RWPE1 (cell line): ENCODE data around the gene ARHGAP35.
"Not testable (repeated sequence)": the region's sequence is repeated elsewhere in the genome, so short reads cannot be mapped to it uniquely, and the experiment has no call there.

Experiments used
- CTCF ChIA-PET: fragments of 350-600 bp; sonication (Branson Sonifier 250); formaldehyde crosslinking; extraction: SDS; loops from one replicate; lab custom pipeline; 2021; lab: Yijun Ruan, JAX
- POLR2A ChIA-PET: fragments of 400-600 bp; formaldehyde crosslinking; extraction: SDS; loops from one replicate; lab custom pipeline; 2020; ENCODE audit warnings: antibody characterized with exemption; ENCODE audit not compliant: low non-redundant PET; lab: Yijun Ruan, JAX
- DNase-seq: peaks from one replicate; pipeline ENCODE4 v3.0.0; 2012; ENCODE audit warnings: low spot score
- H3K27ac ChIP-seq: fragments of 450-650 bp; 2 replicates; pipeline ENCODE4 v1.5.1; 2017
- CTCF ChIP-seq: fragments of 450-650 bp; conservative IDR thresholded peaks from 2 replicates; pipeline ENCODE4 v1.5.1; 2017; ENCODE audit warnings: low read depth, mild to moderate bottlenecking

The ARHGAP35 gene

GRCh38 chr19:46875657-46876056 is 14.9 kb downstream of the ARHGAP35 start:
- no peak overlapping the region for H3K27ac ChIP-seq
- TF ChIP-seq CTCF = no peak
- DNase-seq = no peak
- ChIA-PET CTCF (no interaction called here), POLR2A (no interaction called here)

- ChIA-PET CTCF (interaction anchor here (0.6 kb wide), 1 partner anchor 125 kb away, joined by 3 read pairs; no protein-coding TSS in a partner anchor), POLR2A (no interaction called here)
- no peak for TF ChIP-seq CTCF
- DNase-seq = no peak
- no peak overlapping the region; the same call in 1 of the 2 replicates for H3K27ac ChIP-seq
Observed at GRCh38 chr19:46878613-46879375, 18.0 kb downstream of the ARHGAP35 start.

DNA sequence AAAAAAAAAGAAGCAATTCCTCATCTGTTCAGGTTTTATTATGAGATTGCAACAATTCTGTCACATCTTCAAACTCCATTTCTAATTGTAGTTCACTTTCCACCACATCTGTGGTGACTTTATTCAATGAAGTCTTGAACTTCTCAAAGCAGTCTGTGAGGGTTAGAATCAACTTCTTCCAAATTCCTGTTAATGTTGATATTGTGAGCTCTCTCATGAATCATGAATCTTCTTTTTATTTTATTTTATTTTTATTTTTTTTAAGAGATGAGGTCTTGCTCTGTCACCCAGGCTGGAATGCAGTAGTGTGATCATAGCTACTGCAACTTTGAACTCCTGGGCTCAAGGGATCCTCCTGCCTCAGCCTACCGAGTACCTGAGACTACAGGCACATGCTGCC is 19.6 kb downstream of the ARHGAP35 start:
- TF ChIP-seq CTCF = no peak
- no peak for DNase-seq
- POLR2A ChIA-PET = interaction anchor here (0.6 kb wide), 1 partner anchor 46 kb away, joined by 3 read pairs; no protein-coding TSS in a partner anchor
- CTCF ChIA-PET = no interaction called here
- H3K27ac ChIP-seq = no peak overlapping the region

- no peak overlapping the region for H3K27ac ChIP-seq
- no peak for TF ChIP-seq CTCF
- ChIA-PET POLR2A (interaction anchor here (0.6 kb wide), 1 partner anchor 16 kb away, joined by 6 read pairs; no protein-coding TSS in a partner anchor), CTCF (no interaction called here)
- no peak for DNase-seq
Observed at GRCh38 chr19:46881092-46881491, 20.3 kb downstream of the ARHGAP35 start.

DNA sequence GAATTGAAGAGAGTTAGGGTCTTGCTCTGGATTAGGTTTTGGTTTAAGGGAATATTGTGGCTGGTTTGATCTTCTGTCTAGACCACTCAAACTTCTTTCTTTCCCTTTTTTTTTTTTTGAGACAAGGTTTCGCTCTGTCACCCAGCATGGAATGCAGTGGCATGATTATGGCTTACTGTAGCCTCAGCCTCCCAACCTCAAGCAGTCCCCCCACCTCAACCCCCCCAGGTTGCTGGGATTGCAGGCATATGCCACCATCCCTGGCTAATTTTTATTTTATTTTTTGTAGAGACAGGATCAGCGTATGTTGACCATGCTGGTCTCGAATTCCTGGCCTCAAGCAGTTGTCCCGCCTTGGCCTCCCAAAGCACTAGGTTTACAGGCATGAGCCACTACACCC is 21.2 kb downstream of the ARHGAP35 start:
- ChIA-PET CTCF (no interaction called here), POLR2A (no interaction called here)
- TF ChIP-seq CTCF = no peak
- no peak overlapping the region for H3K27ac ChIP-seq
- no peak for DNase-seq

DNA sequence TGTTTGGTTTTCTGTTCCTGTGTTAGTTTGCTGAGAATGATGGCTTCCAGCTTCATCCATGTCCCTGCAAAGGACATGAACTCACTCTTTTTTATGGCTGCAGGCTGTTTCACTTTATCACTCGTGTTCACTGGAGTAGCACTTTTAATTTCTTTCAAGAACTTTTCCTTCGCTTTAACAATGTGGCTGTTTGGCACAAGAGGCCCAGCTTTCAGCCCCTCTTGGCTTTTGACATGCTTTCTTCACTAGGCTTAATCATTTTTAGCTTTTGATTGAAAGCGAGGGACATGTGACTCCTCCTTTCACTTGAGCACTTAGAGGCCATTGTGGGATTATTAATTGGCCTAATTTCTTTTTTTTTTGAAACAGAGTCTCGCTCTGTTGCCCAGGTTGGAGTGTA is 22.0 kb downstream of the ARHGAP35 start:
- POLR2A ChIA-PET = interaction anchor here (0.7 kb wide), 1 partner anchor 1795 kb away, joined by 10 read pairs; no protein-coding TSS in a partner anchor
- H3K27ac ChIP-seq, DNase-seq, CTCF ChIA-PET: not testable (repeated sequence)

DNA sequence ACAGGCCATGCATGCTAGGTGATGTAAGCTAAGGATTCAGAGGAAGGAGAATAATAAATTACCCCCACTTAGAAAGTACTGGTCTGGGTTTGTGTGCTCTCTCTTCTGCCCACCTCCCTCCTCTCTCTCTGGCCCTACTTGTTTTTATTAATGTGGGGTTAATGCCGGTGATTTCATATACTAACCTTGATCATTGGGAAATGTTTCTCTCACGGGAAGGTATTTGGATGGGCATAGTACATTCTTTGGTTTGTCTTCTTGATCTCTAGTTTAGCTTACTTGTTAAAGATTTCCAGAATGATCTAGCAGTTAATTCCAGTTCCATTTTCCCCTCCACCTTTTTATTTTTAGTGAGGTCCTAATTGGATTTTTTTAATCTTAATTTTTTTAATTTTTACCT is 24.6 kb downstream of the ARHGAP35 start:
- DNase-seq = no peak
- ChIA-PET CTCF (no interaction called here), POLR2A (no interaction called here)
- TF ChIP-seq CTCF = no peak
- H3K27ac ChIP-seq = peak overlapping the region; percentile 33; the same call in 1 of the 2 replicates
